Esophagus squamous epithelium (tissue), 4 donors: ENCODE results near the gene GLG1.

ENCODE experiments used
- CTCF ChIP-seq, 6 experiments: fragments of 450-650 bp in 4 of 6; fragments of 200-600 bp in 2 of 6; sonication (generic) in 2 of 6; IDR thresholded peaks; one replicate each; pipeline ENCODE4 v1.5.1; 2016 to 2019; ENCODE audit warnings: antibody characterized with exemption in 6 of 6, mild to moderate bottlenecking in 4 of 6, moderate library complexity in 4 of 6
- POLR2A ChIP-seq, 4 donors: fragments of 450-650 bp; IDR thresholded peaks; one replicate each; pipeline ENCODE4 v1.6.1; 2017; ENCODE audit warnings: antibody characterized with exemption in 4 of 4, mild to moderate bottlenecking in 4 of 4, moderate library complexity in 3 of 4

GRCh38 chr16:74449470-74449869, 157.4 kb downstream of the GLG1 start:
- TF ChIP-seq CTCF (IDR thresholded peaks at IDR 0.05) (peak in 2 of 6 experiments; percentile 26 to 62), POLR2A (IDR thresholded peaks at IDR 0.05) (no peak)
